Esophagus squamous epithelium (tissue), 4 donors: ENCODE data around the gene SNX9.

Source experiments
- POLR2A ChIP-seq, 4 donors: fragments of 450-650 bp; IDR thresholded peaks; one replicate each; pipeline ENCODE4 v1.6.1; 2017; ENCODE audit warnings: antibody characterized with exemption in 4 of 4, mild to moderate bottlenecking in 4 of 4, moderate library complexity in 3 of 4
- TF ChIP-seq, protein P1 (sequence below), 6 experiments: fragments of 450-650 bp in 4 of 6; fragments of 200-600 bp in 2 of 6; sonication (generic) in 2 of 6; IDR thresholded peaks; one replicate each; pipeline ENCODE4 v1.5.1; 2016 to 2019; ENCODE audit warnings: antibody characterized with exemption in 6 of 6, mild to moderate bottlenecking in 4 of 6, moderate library complexity in 4 of 6

DNA sequence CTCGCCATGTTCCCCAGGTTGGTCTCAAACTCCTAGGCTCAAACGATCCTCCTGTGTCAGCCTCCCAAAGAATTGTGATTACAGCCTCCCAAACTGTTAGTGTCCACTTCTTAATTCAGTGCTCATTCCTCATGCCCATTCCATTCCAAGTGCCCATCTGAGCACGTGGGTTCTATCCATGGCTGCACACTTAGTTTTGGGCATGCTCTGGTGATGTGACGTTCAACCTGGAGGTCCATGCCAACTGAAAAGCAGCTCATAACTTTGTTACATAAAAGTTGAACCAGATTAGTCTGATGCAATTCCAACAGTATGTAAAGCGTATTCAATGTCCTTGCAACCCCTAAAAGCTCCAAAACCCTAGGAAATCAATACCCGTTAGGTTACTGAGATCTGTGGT is 11.5 kb downstream of the SNX9 start:
- TF ChIP-seq, protein P1, sequence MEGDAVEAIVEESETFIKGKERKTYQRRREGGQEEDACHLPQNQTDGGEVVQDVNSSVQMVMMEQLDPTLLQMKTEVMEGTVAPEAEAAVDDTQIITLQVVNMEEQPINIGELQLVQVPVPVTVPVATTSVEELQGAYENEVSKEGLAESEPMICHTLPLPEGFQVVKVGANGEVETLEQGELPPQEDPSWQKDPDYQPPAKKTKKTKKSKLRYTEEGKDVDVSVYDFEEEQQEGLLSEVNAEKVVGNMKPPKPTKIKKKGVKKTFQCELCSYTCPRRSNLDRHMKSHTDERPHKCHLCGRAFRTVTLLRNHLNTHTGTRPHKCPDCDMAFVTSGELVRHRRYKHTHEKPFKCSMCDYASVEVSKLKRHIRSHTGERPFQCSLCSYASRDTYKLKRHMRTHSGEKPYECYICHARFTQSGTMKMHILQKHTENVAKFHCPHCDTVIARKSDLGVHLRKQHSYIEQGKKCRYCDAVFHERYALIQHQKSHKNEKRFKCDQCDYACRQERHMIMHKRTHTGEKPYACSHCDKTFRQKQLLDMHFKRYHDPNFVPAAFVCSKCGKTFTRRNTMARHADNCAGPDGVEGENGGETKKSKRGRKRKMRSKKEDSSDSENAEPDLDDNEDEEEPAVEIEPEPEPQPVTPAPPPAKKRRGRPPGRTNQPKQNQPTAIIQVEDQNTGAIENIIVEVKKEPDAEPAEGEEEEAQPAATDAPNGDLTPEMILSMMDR (IDR thresholded peaks at IDR 0.05): no peak
- TF ChIP-seq POLR2A (IDR thresholded peaks at IDR 0.05): no peak
